GM18870 (cell line): ENCODE measurements around the gene TTC16.
A peak's percentile ranks its signal among the peaks of the same experiment; 100 is the strongest.

Source experiments
- ATAC-seq: cut with Tn5 transposase; IDR thresholded peaks from one replicate; pipeline ENCODE4 v1.9.1; 2021; ENCODE audit warnings: moderate library complexity; ENCODE audit not compliant: unreplicated experiment

Gene TTC16

GRCh38 chr9:127694890-127695720 is 20.8 kb upstream of the TTC16 start:
- no peak for ATAC-seq

- no peak for ATAC-seq
These were observed 18.3 kb upstream of the TTC16 start for GRCh38 chr9:127697575-127697974.

GRCh38 chr9:127698386-127698785 is 17.5 kb upstream of the TTC16 start:
- ATAC-seq = no peak

- ATAC-seq = no peak
These were observed 16.8 kb upstream of the TTC16 start for GRCh38 chr9:127698985-127699670.

- ATAC-seq = no peak
These were observed 15.7 kb upstream of the TTC16 start for GRCh38 chr9:127700140-127700539.

GRCh38 chr9:127700594-127701255 is 15.2 kb upstream of the TTC16 start:
- ATAC-seq = no peak

- no peak for ATAC-seq
These were observed 12.5 kb upstream of the TTC16 start for GRCh38 chr9:127703289-127703946.

GRCh38 chr9:127705577-127706379 is 10.1 kb upstream of the TTC16 start:
- ATAC-seq = no peak

GRCh38 chr9:127706836-127707241 is 9.0 kb upstream of the TTC16 start, which contains the start of gene CFAP157:
TSS of gene CFAP157 (plus strand) at chr9:127706988. CDS start at chr9:127707032, 44 bp downstream.
- ATAC-seq = no peak

GRCh38 chr9:127707766-127708165 is 8.1 kb upstream of the TTC16 start:
- ATAC-seq = no peak

GRCh38 chr9:127708952-127709587 is 6.8 kb upstream of the TTC16 start:
- ATAC-seq = no peak

- ATAC-seq = no peak
These were observed 5.6 kb upstream of the TTC16 start for GRCh38 chr9:127710204-127710783.

- no peak for ATAC-seq
These were observed 4.6 kb upstream of the TTC16 start for GRCh38 chr9:127711226-127711701.

GRCh38 chr9:127711831-127712274 is 4.0 kb upstream of the TTC16 start:
- ATAC-seq = no peak

GRCh38 chr9:127712371-127712770 is 3.5 kb upstream of the TTC16 start:
- no peak for ATAC-seq

GRCh38 chr9:127712867-127713266 is 3.0 kb upstream of the TTC16 start:
- no peak for ATAC-seq

- ATAC-seq = no peak
These were observed 1.7 kb upstream of the TTC16 start for GRCh38 chr9:127714020-127714750.

GRCh38 chr9:127714951-127715469 is 869 bp upstream of the TTC16 start:
- peak; percentile 12 for ATAC-seq
